H9 (cell line): ENCODE measurements around the gene DRGX. TPM values are rescaled to one million over a fixed set of nuclear protein-coding genes. Genes with fewer than 3 reads are reported as not detected.

Source experiments
- DNase-seq: peaks from one replicate; pipeline ENCODE4 v3.0.0-alpha.2; 2017
- H2AFZ ChIP-seq: one replicate; pipeline ENCODE4 v1.6.1; 2013; ENCODE audit warnings: mild to moderate bottlenecking, low read length, control low read depth, moderate library complexity
- H2AK5ac ChIP-seq: 2 replicates; pipeline ENCODE4 v1.6.1; 2013; ENCODE audit warnings: low read length, control low read depth, mixed read lengths; ENCODE audit not compliant: insufficient read length
- H2BK120ac ChIP-seq: one replicate; pipeline ENCODE4 v1.6.1; 2013; ENCODE audit warnings: low read depth, mild to moderate bottlenecking, low read length, control low read depth, inconsistent platforms; ENCODE audit not compliant: poor library complexity, severe bottlenecking
- H2BK12ac ChIP-seq: 2 replicates; pipeline ENCODE4 v1.6.1; 2013; ENCODE audit warnings: low read length, control low read depth, mixed read lengths, low read depth; ENCODE audit not compliant: insufficient read length
- H2BK15ac ChIP-seq: 2 replicates; pipeline ENCODE4 v1.6.1; 2013; ENCODE audit warnings: low read depth, low read length, control low read depth
- H2BK20ac ChIP-seq: one replicate; pipeline ENCODE4 v1.6.1; 2013; ENCODE audit warnings: low read depth, mild to moderate bottlenecking, low read length, control low read depth, inconsistent platforms; ENCODE audit not compliant: poor library complexity, severe bottlenecking
- H2BK5ac ChIP-seq: 2 replicates; pipeline ENCODE4 v1.6.1; 2013; ENCODE audit warnings: low read length, control low read depth, mixed read lengths; ENCODE audit not compliant: insufficient read length
- H3K14ac ChIP-seq: 2 replicates; pipeline ENCODE4 v1.6.1; 2013; ENCODE audit warnings: low read length, control low read depth; ENCODE audit not compliant: insufficient read depth
- H3K18ac ChIP-seq: 2 replicates; pipeline ENCODE4 v1.6.1; 2013; ENCODE audit warnings: low read depth, mild to moderate bottlenecking, mixed read lengths, low read length, control low read depth; ENCODE audit not compliant: insufficient read length
- H3K23ac ChIP-seq: 2 replicates; pipeline ENCODE4 v1.6.1; 2013; ENCODE audit warnings: low read length, control low read depth, mixed read lengths, low read depth; ENCODE audit not compliant: insufficient read length
- H3K23me2 ChIP-seq: 2 replicates; pipeline ENCODE4 v1.6.1; 2013; ENCODE audit warnings: low read depth, mild to moderate bottlenecking, mixed read lengths, low read length, control low read depth; ENCODE audit not compliant: insufficient read length, poor library complexity, severe bottlenecking
- H3K27ac ChIP-seq: 2 replicates; pipeline ENCODE4 v1.5.1; 2013; ENCODE audit warnings: low read length, control low read depth, mixed read lengths, low read depth; ENCODE audit not compliant: insufficient read length
- H3K27me3 ChIP-seq: 2 replicates; pipeline ENCODE4 v1.6.1; 2013; ENCODE audit warnings: low read length, control low read depth, inconsistent platforms; ENCODE audit not compliant: insufficient read depth
- H3K4ac ChIP-seq: 2 replicates; pipeline ENCODE4 v1.6.1; 2013; ENCODE audit warnings: low read depth, mild to moderate bottlenecking, control low read depth, inconsistent platforms, low read length, moderate library complexity
- H3K4me1 ChIP-seq: 2 replicates; pipeline ENCODE4 v1.6.1; 2013; ENCODE audit warnings: low read length, control low read depth, inconsistent platforms; ENCODE audit not compliant: insufficient read depth
- H3K4me2 ChIP-seq: 2 replicates; pipeline ENCODE4 v1.6.1; 2013; ENCODE audit warnings: low read length, control low read depth, mixed read lengths; ENCODE audit not compliant: insufficient read length, insufficient read depth
- H3K56ac ChIP-seq: 2 replicates; pipeline ENCODE4 v1.6.1; 2013; ENCODE audit warnings: low read depth, mild to moderate bottlenecking, mixed read lengths, low read length, control low read depth; ENCODE audit not compliant: insufficient read length
- H3K79me1 ChIP-seq: 2 replicates; pipeline ENCODE4 v1.6.1; 2013; ENCODE audit warnings: low read depth, mild to moderate bottlenecking, moderate library complexity, low read length, control low read depth, inconsistent platforms; ENCODE audit not compliant: insufficient read depth, poor library complexity, severe bottlenecking
- H3K79me2 ChIP-seq: 2 replicates; pipeline ENCODE4 v1.6.1; 2013; ENCODE audit warnings: low read length, control low read depth, inconsistent platforms; ENCODE audit not compliant: insufficient read depth
- H3K9ac ChIP-seq: 2 replicates; pipeline ENCODE4 v1.6.1; 2013; ENCODE audit warnings: low read length, control low read depth, mixed read lengths; ENCODE audit not compliant: insufficient read length; ENCODE audit errors: extremely low read depth
- H3K9me3 ChIP-seq: one replicate; pipeline ENCODE4 v1.6.1; 2013; ENCODE audit warnings: low read depth, low read length, inconsistent platforms; ENCODE audit not compliant: control insufficient read depth
- H3T11ph ChIP-seq: one replicate; pipeline ENCODE4 v1.6.1; 2013; ENCODE audit warnings: mild to moderate bottlenecking, low read length, control low read depth, inconsistent platforms
- H4K20me1 ChIP-seq: one replicate; pipeline ENCODE4 v1.6.1; 2013; ENCODE audit not compliant: control insufficient read depth, insufficient read length, insufficient read depth
- H4K5ac ChIP-seq: 2 replicates; pipeline ENCODE4 v1.6.1; 2013; ENCODE audit warnings: low read depth, mild to moderate bottlenecking, mixed read lengths, low read length, control low read depth; ENCODE audit not compliant: insufficient read length
- H4K8ac ChIP-seq: replicated peaks from 2 replicates; pipeline ENCODE4 v1.6.1; 2013; ENCODE audit warnings: low read length, control low read depth, mixed read lengths, low read depth; ENCODE audit not compliant: insufficient read length
- H4K91ac ChIP-seq: 2 replicates; pipeline ENCODE4 v1.6.1; 2013; ENCODE audit warnings: low read depth, mild to moderate bottlenecking, moderate library complexity, mixed read lengths, low read length, control low read depth; ENCODE audit not compliant: insufficient read length
- H3K27ac Mint-ChIP-seq, 3 experiments: 2 replicates in 2 of 3; 3 replicates in 1 of 3; pipeline ENCODE4 v1.8.0; 2020 to 2021; ENCODE audit warnings: mixed read lengths in 3 of 3, mild to moderate bottlenecking in 1 of 3, moderate library complexity in 1 of 3
- H3K27me3 Mint-ChIP-seq: 2 replicates; pipeline ENCODE4 v1.8.0; 2021; ENCODE audit warnings: low read depth, mild to moderate bottlenecking, moderate library complexity, mixed read lengths
- H3K36me3 Mint-ChIP-seq, 3 experiments: 2 replicates in 2 of 3; 3 replicates in 1 of 3; pipeline ENCODE4 v1.8.0; 2020 to 2021; ENCODE audit warnings: low read depth in 3 of 3, mixed read lengths in 3 of 3; ENCODE audit not compliant: insufficient read depth in 1 of 3
- H3K4me1 Mint-ChIP-seq, 2 experiments: 2 replicates each; pipeline ENCODE4 v1.8.0; 2020; ENCODE audit warnings: mixed read lengths in 2 of 2
- H3K4me3 Mint-ChIP-seq, 2 experiments: 2 replicates in 1 of 2; 3 replicates in 1 of 2; pipeline ENCODE4 v1.8.0; 2020 to 2021; ENCODE audit warnings: mild to moderate bottlenecking in 2 of 2, mixed read lengths in 2 of 2, moderate library complexity in 1 of 2
- H3K9me3 Mint-ChIP-seq, 2 experiments: 2 replicates in 1 of 2; 3 replicates in 1 of 2; pipeline ENCODE4 v1.8.0; 2020; ENCODE audit warnings: mild to moderate bottlenecking in 2 of 2, mixed read lengths in 2 of 2, moderate library complexity in 1 of 2
- WGBS: extraction: QIAGEN DNeasy Blood & Tissue Kit; methylation state at CpG from one replicate; pipeline ENCODE4 v1.1.7; 2013; ENCODE audit warnings: missing lambda C conversion rate, low lambda C conversion rate, mixed read lengths; ENCODE audit not compliant: insufficient read length; ENCODE audit errors: extremely low coverage; 5-methylcytosine and 5-hydroxymethylcytosine counted together
- total RNA-seq: library from RNA; stranded (reverse); gene quantifications from 2 replicates; pipeline ENCODE4 v1.2.1, GENCODE V29; 2021
- TF ChIP-seq, protein P1 (sequence below): fragments of 200-600 bp; sonication (generic); conservative IDR thresholded peaks from 3 replicates; pipeline ENCODE4 v1.8.0; 2021; ENCODE audit warnings: antibody characterized with exemption, mild to moderate bottlenecking

The DRGX gene
- total RNA-seq, 1 experiment from 2014 or later = not detected

DNA sequence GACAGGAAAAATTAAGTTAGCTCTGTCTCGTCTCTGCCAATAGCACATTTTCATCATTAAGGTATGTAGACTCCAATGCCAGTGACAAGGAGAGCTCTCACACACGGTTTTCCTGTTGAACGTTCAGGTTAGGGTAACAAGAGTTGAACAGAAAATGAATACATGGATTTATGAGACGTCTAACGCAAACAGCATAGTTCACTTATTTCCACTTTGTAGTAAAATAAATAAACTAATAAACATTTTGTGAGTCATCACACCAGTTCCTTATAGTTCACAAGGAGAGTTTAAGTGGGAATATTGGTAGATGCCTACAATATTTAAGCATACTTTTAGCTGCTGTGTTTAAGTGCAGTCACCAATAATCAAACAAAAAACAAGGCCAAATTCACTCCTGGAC is 21.1 kb downstream of the DRGX start:
- Histone ChIP-seq H3K14ac (no peak overlapping the region), H4K8ac (no peak overlapping the region), H4K5ac (no peak overlapping the region), H2BK5ac (no peak overlapping the region), H3K9me3 (no peaks in the 10 kb centered on the region), H2AK5ac (no peak overlapping the region), H3K4ac (no peak overlapping the region), H3K18ac (no peak overlapping the region), H3K9ac (no peak overlapping the region), H2BK20ac (no peak overlapping the region), H3T11ph (no peak overlapping the region), H3K79me1 (no peaks in the 10 kb centered on the region), H3K27ac (no peak overlapping the region), H2BK15ac (no peak overlapping the region), H3K23ac (no peak overlapping the region), H2BK12ac (no peak overlapping the region), H4K91ac (no peak overlapping the region), H3K27me3 (no peaks in the 10 kb centered on the region), H2BK120ac (no peak overlapping the region), H3K56ac (no peak overlapping the region), H3K79me2 (no peaks in the 10 kb centered on the region), H3K4me2 (no peak overlapping the region), H3K23me2 (no peaks in the 10 kb centered on the region), H4K20me1 (no peaks in the 10 kb centered on the region), H2AFZ (no peak overlapping the region), H3K4me1 (no peaks in the 10 kb centered on the region)
- Mint-ChIP-seq H3K27me3 (peaks cover 29% of the 10 kb centered on the region), H3K9me3 (no peaks in the 10 kb centered on the region), H3K36me3 (no peaks in the 10 kb centered on the region), H3K4me1 (no peaks in the 10 kb centered on the region), H3K4me3 (no peak overlapping the region), H3K27ac (no peak overlapping the region)
- TF ChIP-seq, protein P1, sequence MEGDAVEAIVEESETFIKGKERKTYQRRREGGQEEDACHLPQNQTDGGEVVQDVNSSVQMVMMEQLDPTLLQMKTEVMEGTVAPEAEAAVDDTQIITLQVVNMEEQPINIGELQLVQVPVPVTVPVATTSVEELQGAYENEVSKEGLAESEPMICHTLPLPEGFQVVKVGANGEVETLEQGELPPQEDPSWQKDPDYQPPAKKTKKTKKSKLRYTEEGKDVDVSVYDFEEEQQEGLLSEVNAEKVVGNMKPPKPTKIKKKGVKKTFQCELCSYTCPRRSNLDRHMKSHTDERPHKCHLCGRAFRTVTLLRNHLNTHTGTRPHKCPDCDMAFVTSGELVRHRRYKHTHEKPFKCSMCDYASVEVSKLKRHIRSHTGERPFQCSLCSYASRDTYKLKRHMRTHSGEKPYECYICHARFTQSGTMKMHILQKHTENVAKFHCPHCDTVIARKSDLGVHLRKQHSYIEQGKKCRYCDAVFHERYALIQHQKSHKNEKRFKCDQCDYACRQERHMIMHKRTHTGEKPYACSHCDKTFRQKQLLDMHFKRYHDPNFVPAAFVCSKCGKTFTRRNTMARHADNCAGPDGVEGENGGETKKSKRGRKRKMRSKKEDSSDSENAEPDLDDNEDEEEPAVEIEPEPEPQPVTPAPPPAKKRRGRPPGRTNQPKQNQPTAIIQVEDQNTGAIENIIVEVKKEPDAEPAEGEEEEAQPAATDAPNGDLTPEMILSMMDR = no peak
- DNase-seq = no peak
- no CpG with 5 or more reads among the region's 5 CpGs for WGBS
